H1 (cell line): ENCODE measurements around the gene LCP1. TPM values are rescaled to one million over a fixed set of nuclear protein-coding genes. Genes with fewer than 3 reads are reported as not detected.

Experiments used
- CTCF ChIA-PET: fragments of 300-600 bp; sonication (Branson Sonifier 250); formaldehyde crosslinking; loops from one replicate; lab custom pipeline; 2021; ENCODE audit not compliant: partially characterized antibody; lab: Charles Lee
- POLR2A ChIA-PET: fragments of 300-600 bp; sonication (Branson Sonifier 250); formaldehyde crosslinking; loops from one replicate; lab custom pipeline; 2021; ENCODE audit warnings: inconsistent platforms; ENCODE audit not compliant: partially characterized antibody; lab: Charles Lee
- DNase-seq, 2 experiments: peaks; one replicate each; pipeline versions ENCODE4 v3.0.0 to v3.0.0-alpha.2; 2010 to 2022; ENCODE audit warnings: low spot score in 2 of 2, low read depth in 1 of 2, mixed read lengths in 1 of 2
- FAIRE-seq: peaks from 2 replicates; lab custom pipeline; 2011; peaks lifted over from hg19 to GRCh38; lab: Jason Lieb, UNC
- H2AFZ ChIP-seq: 2 replicates; pipeline ENCODE4 v1.8.1; 2012; ENCODE audit warnings: low read length, inconsistent platforms
- H2AK5ac ChIP-seq: 2 replicates; pipeline ENCODE4 v1.6.1; 2013; ENCODE audit warnings: low read depth, low read length
- H2BK120ac ChIP-seq: replicated peaks from 2 replicates; pipeline ENCODE3; 2013; ENCODE audit warnings: low read depth, low read length, inconsistent platforms
- H2BK12ac ChIP-seq: 2 replicates; pipeline ENCODE4 v1.6.1; 2013; ENCODE audit warnings: low read depth, low read length
- H2BK15ac ChIP-seq: 2 replicates; pipeline ENCODE4 v1.6.1; 2013; ENCODE audit warnings: low read length
- H2BK20ac ChIP-seq: 2 replicates; pipeline ENCODE4 v1.6.1; 2013; ENCODE audit warnings: low read length
- H2BK5ac ChIP-seq: 2 replicates; pipeline ENCODE4 v1.6.1; 2013; ENCODE audit warnings: low read depth, low read length
- H3K14ac ChIP-seq: 2 replicates; pipeline ENCODE4 v1.6.1; 2013; ENCODE audit warnings: inconsistent platforms; ENCODE audit not compliant: insufficient read length
- H3K18ac ChIP-seq: 2 replicates; pipeline ENCODE4 v1.6.1; 2013; ENCODE audit warnings: low read length; ENCODE audit errors: extremely low read depth
- H3K23ac ChIP-seq: 2 replicates; pipeline ENCODE4 v1.6.1; 2013; ENCODE audit warnings: inconsistent platforms; ENCODE audit not compliant: insufficient read length
- H3K23me2 ChIP-seq: 2 replicates; pipeline ENCODE4 v1.6.1; 2013; ENCODE audit warnings: low read depth, low read length
- H3K27ac ChIP-seq: 2 replicates; pipeline ENCODE4 v1.6.1; 2011; ENCODE audit warnings: low read depth, low read length, inconsistent platforms
- H3K27me3 ChIP-seq, 4 experiments: replicated peaks in 1 of 4; 1 replicate in 1 of 4; 2 replicates in 3 of 4; pipeline versions ENCODE4 v1.6.1 to v1.8.1; 2011 to 2013; ENCODE audit warnings: low read length in 3 of 4, mild to moderate bottlenecking in 3 of 4, inconsistent platforms in 2 of 4, mixed read lengths in 2 of 4, moderate library complexity in 1 of 4; ENCODE audit not compliant: control insufficient read depth in 3 of 4, insufficient read depth in 3 of 4; ENCODE audit errors: extremely low read depth in 1 of 4
- H3K36me3 ChIP-seq, 4 experiments: 2 replicates each; pipeline versions ENCODE4 v1.6.1 to v1.8.1; 2011 to 2013; ENCODE audit warnings: mild to moderate bottlenecking in 4 of 4, low read length in 3 of 4, moderate library complexity in 2 of 4, control low read depth in 1 of 4, inconsistent platforms in 1 of 4; ENCODE audit not compliant: insufficient read depth in 4 of 4, control insufficient read depth in 2 of 4
- H3K4ac ChIP-seq: replicated peaks from 2 replicates; pipeline ENCODE3; 2013; ENCODE audit warnings: low read length, low read depth, mixed read lengths, inconsistent platforms; ENCODE audit not compliant: insufficient read length
- H3K4me1 ChIP-seq, 4 experiments: replicated peaks in 1 of 4; 1 replicate in 1 of 4; 2 replicates in 3 of 4; pipeline versions ENCODE4 v1.6.1 to v1.8.1; 2011 to 2013; ENCODE audit warnings: low read length in 3 of 4, inconsistent platforms in 2 of 4, mixed read lengths in 1 of 4; ENCODE audit not compliant: insufficient read depth in 4 of 4, control insufficient read depth in 3 of 4
- H3K4me2 ChIP-seq, 2 experiments: 2 replicates each; pipeline versions ENCODE4 v1.6.1 to v1.8.1; 2011 to 2013; ENCODE audit warnings: low read depth in 2 of 2, low read length in 2 of 2, control low read depth in 1 of 2, inconsistent platforms in 1 of 2, mild to moderate bottlenecking in 1 of 2; ENCODE audit not compliant: insufficient read depth in 1 of 2
- H3K4me3 ChIP-seq, 4 experiments: fragments of 200-600, 300-600 bp in 1 of 4; sonication (generic), shearing (Covaris generic), sonication (Bioruptor Twin) in 1 of 4; 2 replicates each; pipeline versions ENCODE4 v1.5.1 to v1.8.1; 2011 to 2016; ENCODE audit warnings: low read length in 4 of 4, low read depth in 3 of 4, control low read depth in 2 of 4, inconsistent platforms in 2 of 4, mild to moderate bottlenecking in 2 of 4, mixed read lengths in 1 of 4, moderate library complexity in 1 of 4; ENCODE audit not compliant: insufficient read depth in 2 of 4; ENCODE audit errors: extremely low read depth in 1 of 4
- H3K56ac ChIP-seq: replicated peaks from 2 replicates; pipeline ENCODE3; 2013; ENCODE audit warnings: low read depth, mild to moderate bottlenecking, mixed read lengths, low read length, inconsistent platforms; ENCODE audit not compliant: insufficient read length
- H3K79me1 ChIP-seq: 2 replicates; pipeline ENCODE4 v1.6.1; 2013; ENCODE audit warnings: low read depth, low read length, control low read depth
- H3K79me2 ChIP-seq, 2 experiments: 2 replicates each; pipeline versions ENCODE4 v1.6.1 to v1.8.1; 2012 to 2013; ENCODE audit warnings: low read length in 2 of 2, mild to moderate bottlenecking in 2 of 2, inconsistent platforms in 1 of 2; ENCODE audit not compliant: insufficient read depth in 2 of 2, control insufficient read depth in 1 of 2
- H3K9ac ChIP-seq, 4 experiments: replicated peaks in 1 of 4; 1 replicate in 1 of 4; 2 replicates in 3 of 4; pipeline versions ENCODE4 v1.6.1 to v1.8.1; 2011 to 2013; ENCODE audit warnings: low read depth in 3 of 4, low read length in 3 of 4, control low read depth in 2 of 4, mild to moderate bottlenecking in 2 of 4, moderate library complexity in 2 of 4, inconsistent platforms in 1 of 4; ENCODE audit errors: extremely low read depth in 1 of 4
- H3K9me3 ChIP-seq, 2 experiments: 2 replicates each; pipeline versions ENCODE4 v1.6.1 to v1.8.1; 2012 to 2013; ENCODE audit warnings: mild to moderate bottlenecking in 2 of 2, moderate library complexity in 2 of 2, control low read depth in 1 of 2, inconsistent platforms in 1 of 2, low read depth in 1 of 2, low read length in 1 of 2, mixed read lengths in 1 of 2; ENCODE audit not compliant: insufficient read depth in 2 of 2
- H4K20me1 ChIP-seq, 2 experiments: replicated peaks in 1 of 2; 2 replicates each; pipeline versions ENCODE3 to v1.8.1; 2011 to 2013; ENCODE audit warnings: inconsistent platforms in 2 of 2, low read length in 2 of 2, mild to moderate bottlenecking in 1 of 2; ENCODE audit not compliant: insufficient read depth in 2 of 2, control insufficient read depth in 1 of 2
- H4K5ac ChIP-seq: 2 replicates; pipeline ENCODE4 v1.6.1; 2013; ENCODE audit warnings: low read length, low read depth, mixed read lengths, inconsistent platforms; ENCODE audit not compliant: insufficient read length
- H4K8ac ChIP-seq: 2 replicates; pipeline ENCODE4 v1.8.0; 2013; ENCODE audit warnings: mild to moderate bottlenecking, moderate library complexity, low read length, inconsistent platforms; ENCODE audit not compliant: insufficient read depth; ENCODE audit errors: extremely low read depth
- H4K91ac ChIP-seq: replicated peaks from 2 replicates; pipeline ENCODE3; 2013; ENCODE audit warnings: low read length, mixed read lengths, inconsistent platforms; ENCODE audit not compliant: insufficient read length
- RAD21 ChIP-seq, 2 experiments: IDR thresholded peaks in 1 of 2; conservative IDR thresholded peaks in 1 of 2; 2 replicates each; pipeline ENCODE4 v1.6.1; 2011; ENCODE audit warnings: low read depth in 2 of 2, low read length in 2 of 2, improper control_type of control experiment in 1 of 2, inconsistent platforms in 1 of 2, mild to moderate bottlenecking in 1 of 2, moderate library complexity in 1 of 2
- WGBS, 2 experiments: shearing (Covaris generic) in 1 of 2; methylation state at CpG; one replicate each; pipeline versions ENCODE4 v1.1.6 to v1.1.7; 2013 to 2015; ENCODE audit warnings: low lambda C conversion rate in 2 of 2, mixed read lengths in 2 of 2, inconsistent platforms in 1 of 2, low coverage in 1 of 2, missing lambda C conversion rate in 1 of 2; ENCODE audit not compliant: insufficient replicate concordance in 2 of 2, insufficient coverage in 1 of 2, insufficient read length in 1 of 2; ENCODE audit errors: extremely low coverage in 1 of 2, missing lambda C conversion rate in 1 of 2; 5-methylcytosine and 5-hydroxymethylcytosine counted together
- polyA plus RNA-seq, 7 experiments: library from polyadenylated mRNA; depleted of rRNA in 3 of 7; stranded (reverse) in 5 of 7; unstranded in 2 of 7; fragments of >200 nt in 5 of 7; fragments of 200-250 nt in 2 of 7; gene quantifications; 1 replicate in 5 of 7; 2 replicates in 1 of 7; 4 replicates in 1 of 7; pipeline versions ENCODE4 v1.2.1 to v1.2.3, GENCODE V29; 2011 to 2013; ENCODE audit warnings: missing spikeins in 2 of 7, mixed read lengths in 2 of 7
- total RNA-seq: library from RNA; stranded (reverse); fragmentation: NEBNext Ultra II Directional; extraction: Animal tissue kit (Norgen Biotek cat#: 25700); gene quantifications from 2 replicates; pipeline ENCODE4 v1.2.1, GENCODE V29; 2021

The LCP1 gene
- total and polyA plus RNA-seq, 2 of the 8 experiments (the other 6 are each of a cell fraction or from before 2014, with no cell fraction given), result 0.65 to 4.3 TPM

GRCh38 chr13:46103037-46103436, 78.9 kb downstream of the LCP1 start:
- no peak overlapping the region for H3K18ac ChIP-seq
- H3K4me3 ChIP-seq, result no peak overlapping the region
- no peak for TF ChIP-seq RAD21 (IDR thresholded peaks at IDR 0.05 in 1 of 2, conservative IDR thresholded peaks at IDR 0.05 in 1 of 2; ENCODE audit: low read depth in 2 of 2, low read length in 2 of 2)
- no peak overlapping the region for H2AK5ac ChIP-seq
- H3K9me3 ChIP-seq, result no peaks in the 10 kb centered on the region
- H3K56ac ChIP-seq, result no peak overlapping the region
- ChIA-PET POLR2A (no interaction called here), CTCF (interaction anchor here (1.3 kb wide), 1 partner anchor 11 kb away, joined by 4 read pairs; no protein-coding TSS in a partner anchor)
- no peaks in the 10 kb centered on the region for H3K36me3 ChIP-seq
- no peak overlapping the region for H3K14ac ChIP-seq
- no peak overlapping the region for H4K5ac ChIP-seq
- H3K4me1 ChIP-seq, result no peaks in the 10 kb centered on the region
- no peaks in the 10 kb centered on the region for H3K27me3 ChIP-seq
- no peak overlapping the region for H3K4me2 ChIP-seq
- H3K9ac ChIP-seq, result no peak overlapping the region
- WGBS, 2 experiments, result 90% methylated on average over 7 of the region's 7 CpGs; no CpG with 5 or more reads in 1 of the 2 experiments
- H3K4ac ChIP-seq, result no peak overlapping the region
- H3K79me2 ChIP-seq, result no peaks in the 10 kb centered on the region
- no peak overlapping the region for H2BK5ac ChIP-seq
- DNase-seq, result no peak
- no peak overlapping the region for H4K8ac ChIP-seq
- H2BK15ac ChIP-seq, result no peak overlapping the region
- FAIRE-seq, result no peak
- no peak overlapping the region for H2BK20ac ChIP-seq
- H3K79me1 ChIP-seq, result no peaks in the 10 kb centered on the region
- no peaks in the 10 kb centered on the region for H4K20me1 ChIP-seq
- H2BK12ac ChIP-seq, result no peak overlapping the region
- no peak overlapping the region for H4K91ac ChIP-seq
- H3K27ac ChIP-seq, result no peak overlapping the region
- no peak overlapping the region for H3K23ac ChIP-seq
- H2BK120ac ChIP-seq, result no peak overlapping the region
- H2AFZ ChIP-seq, result no peak overlapping the region
- no peaks in the 10 kb centered on the region for H3K23me2 ChIP-seq
